Measurements from ENCODE around the gene FIGLA. TPM values are rescaled to one million over a fixed set of nuclear protein-coding genes. Genes with fewer than 3 reads are reported as not detected.

Gene FIGLA
- total and polyA plus RNA-seq, 2 donors (not counting 1 experiment from before 2014, with no cell fraction given), result not detected

DNA sequence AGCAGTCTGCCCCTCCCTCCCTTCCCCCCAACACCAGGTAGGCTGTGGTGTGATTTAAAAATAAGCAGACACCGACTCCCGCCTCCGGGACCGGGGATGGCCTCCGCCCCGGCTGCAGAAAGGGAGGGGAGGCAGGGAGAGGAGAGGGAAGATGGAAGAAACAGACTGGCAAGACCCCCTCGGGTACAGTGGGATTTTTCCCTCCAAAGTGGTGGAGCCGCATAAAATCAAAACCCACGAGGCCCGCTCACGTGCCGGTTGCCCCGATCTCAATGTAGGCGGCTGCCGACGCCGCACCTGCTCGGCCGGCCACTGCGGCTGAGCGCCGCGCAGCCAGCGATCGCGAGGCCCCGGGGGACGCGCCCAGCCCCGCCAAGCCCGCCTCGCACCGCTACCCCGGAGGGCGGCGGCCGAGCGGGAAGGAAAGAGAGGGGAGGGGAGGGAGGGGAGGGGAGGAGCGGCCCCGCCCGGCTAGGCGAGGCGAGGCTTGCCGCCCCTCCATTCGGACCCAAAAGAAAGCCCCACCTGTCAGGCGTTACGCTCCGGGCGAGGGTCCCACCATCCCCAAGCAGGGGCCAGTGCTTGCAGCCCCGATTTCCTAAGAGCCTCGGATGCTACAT lies 23.3 kb downstream of the FIGLA start:
- Histone ChIP-seq H3K4me3 (replicated peaks in 1 of 4; ENCODE audit: control extremely low read depth in 1 of 4, insufficient read depth in 1 of 4, low read depth in 3 of 4, low read length in 4 of 4) (peak overlapping the region in 1 of 4 experiments; percentile 46), H3K4me2 (ENCODE audit: extremely low read depth, insufficient read depth, low read length) (peak overlapping the region; percentile 68), H3K4me1 (ENCODE audit: control insufficient read depth, extremely low read depth, insufficient read depth, low read length) (no peaks in the 10 kb centered on the region), H3K79me2 (ENCODE audit: control insufficient read depth, insufficient read depth, low read length) (no peaks in the 10 kb centered on the region), H2AFZ (ENCODE audit: low read length) (no peak overlapping the region), H3K9ac (ENCODE audit: insufficient read depth, low read length) (no peak overlapping the region), H3K9me3 (ENCODE audit: control insufficient read depth, insufficient read depth, low read depth, low read length) (no peaks in the 10 kb centered on the region), H3K36me3 (ENCODE audit: control insufficient read depth, insufficient read depth, low read length) (no peaks in the 10 kb centered on the region), H3K27ac (ENCODE audit: insufficient read depth, low read length) (no peak overlapping the region), H3K27me3 (ENCODE audit: control insufficient read depth, insufficient read depth, low read length) (peaks cover 31% of the 10 kb centered on the region), H4K20me1 (ENCODE audit: control insufficient read depth, extremely low read depth, insufficient read depth, low read length) (no peaks in the 10 kb centered on the region)
- peak; percentile 85 for TF ChIP-seq EZH2 (IDR thresholded peaks at IDR 0.05; ENCODE audit: low read length, missing control alignments)
- TF ChIP-seq, protein P1, sequence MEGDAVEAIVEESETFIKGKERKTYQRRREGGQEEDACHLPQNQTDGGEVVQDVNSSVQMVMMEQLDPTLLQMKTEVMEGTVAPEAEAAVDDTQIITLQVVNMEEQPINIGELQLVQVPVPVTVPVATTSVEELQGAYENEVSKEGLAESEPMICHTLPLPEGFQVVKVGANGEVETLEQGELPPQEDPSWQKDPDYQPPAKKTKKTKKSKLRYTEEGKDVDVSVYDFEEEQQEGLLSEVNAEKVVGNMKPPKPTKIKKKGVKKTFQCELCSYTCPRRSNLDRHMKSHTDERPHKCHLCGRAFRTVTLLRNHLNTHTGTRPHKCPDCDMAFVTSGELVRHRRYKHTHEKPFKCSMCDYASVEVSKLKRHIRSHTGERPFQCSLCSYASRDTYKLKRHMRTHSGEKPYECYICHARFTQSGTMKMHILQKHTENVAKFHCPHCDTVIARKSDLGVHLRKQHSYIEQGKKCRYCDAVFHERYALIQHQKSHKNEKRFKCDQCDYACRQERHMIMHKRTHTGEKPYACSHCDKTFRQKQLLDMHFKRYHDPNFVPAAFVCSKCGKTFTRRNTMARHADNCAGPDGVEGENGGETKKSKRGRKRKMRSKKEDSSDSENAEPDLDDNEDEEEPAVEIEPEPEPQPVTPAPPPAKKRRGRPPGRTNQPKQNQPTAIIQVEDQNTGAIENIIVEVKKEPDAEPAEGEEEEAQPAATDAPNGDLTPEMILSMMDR (conservative IDR thresholded peaks at IDR 0.05 in 1 of 2, IDR thresholded peaks at IDR 0.05 in 1 of 2; ENCODE audit: low read depth in 1 of 2, low read length in 2 of 2), result no peak
- no peak for DNase-seq (ENCODE audit: low read depth in 2 of 2)

DNA sequence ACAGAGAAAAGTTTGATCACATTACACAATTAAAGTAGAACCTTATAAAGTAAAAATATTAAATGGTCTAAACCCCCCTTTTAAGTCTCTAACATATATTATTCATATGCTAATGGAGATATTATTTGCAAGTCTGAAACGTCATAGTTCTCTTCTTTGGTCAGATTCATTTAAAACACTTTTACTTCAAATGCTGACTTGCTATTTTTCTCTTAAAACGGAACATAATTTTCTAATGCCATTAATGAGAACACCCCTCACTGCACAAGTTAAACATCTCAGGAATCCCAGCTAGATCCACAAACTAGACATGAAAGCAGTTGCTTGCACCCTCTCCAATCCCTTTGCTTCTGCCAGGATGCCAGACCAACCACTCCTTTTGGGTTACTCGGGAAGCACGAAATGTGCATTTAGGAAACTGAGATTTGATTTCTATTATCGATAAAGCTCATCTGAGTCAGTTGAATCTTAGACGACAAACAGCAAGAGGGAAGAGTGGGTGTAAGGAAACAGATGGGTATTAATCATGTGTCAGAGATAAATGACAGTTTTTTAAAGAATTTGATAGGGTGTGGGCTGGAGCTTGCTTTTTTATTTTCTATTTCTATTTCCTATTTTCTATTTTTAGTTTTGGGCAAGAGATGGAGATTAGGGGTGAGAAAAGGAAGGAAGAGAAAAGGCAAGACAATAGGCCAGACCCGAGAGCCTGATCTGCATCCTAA lies 23.9 kb downstream of the FIGLA start:
- Histone ChIP-seq H3K36me3 (ENCODE audit: control insufficient read depth, insufficient read depth, low read length) (no peaks in the 10 kb centered on the region), H3K27ac (ENCODE audit: insufficient read depth, low read length) (no peak overlapping the region), H3K9me3 (ENCODE audit: control insufficient read depth, insufficient read depth, low read depth, low read length) (no peaks in the 10 kb centered on the region), H3K9ac (ENCODE audit: insufficient read depth, low read length) (no peak overlapping the region), H3K27me3 (ENCODE audit: control insufficient read depth, insufficient read depth, low read length) (peaks cover 31% of the 10 kb centered on the region), H3K4me1 (ENCODE audit: control insufficient read depth, extremely low read depth, insufficient read depth, low read length) (no peaks in the 10 kb centered on the region), H3K4me2 (ENCODE audit: extremely low read depth, insufficient read depth, low read length) (no peak overlapping the region), H4K20me1 (ENCODE audit: control insufficient read depth, extremely low read depth, insufficient read depth, low read length) (no peaks in the 10 kb centered on the region), H3K79me2 (ENCODE audit: control insufficient read depth, insufficient read depth, low read length) (no peaks in the 10 kb centered on the region), H2AFZ (ENCODE audit: low read length) (no peak overlapping the region), H3K4me3 (replicated peaks in 1 of 4; ENCODE audit: control extremely low read depth in 1 of 4, insufficient read depth in 1 of 4, low read depth in 3 of 4, low read length in 4 of 4) (peak overlapping the region in 1 of 4 experiments; percentile 34)
- no peak for TF ChIP-seq EZH2 (IDR thresholded peaks at IDR 0.05; ENCODE audit: low read length, missing control alignments)
- TF ChIP-seq, protein P1 (conservative IDR thresholded peaks at IDR 0.05 in 1 of 2, IDR thresholded peaks at IDR 0.05 in 1 of 2; ENCODE audit: low read depth in 1 of 2, low read length in 2 of 2), result no peak
- no peak for DNase-seq (ENCODE audit: low read depth in 2 of 2)

DNA sequence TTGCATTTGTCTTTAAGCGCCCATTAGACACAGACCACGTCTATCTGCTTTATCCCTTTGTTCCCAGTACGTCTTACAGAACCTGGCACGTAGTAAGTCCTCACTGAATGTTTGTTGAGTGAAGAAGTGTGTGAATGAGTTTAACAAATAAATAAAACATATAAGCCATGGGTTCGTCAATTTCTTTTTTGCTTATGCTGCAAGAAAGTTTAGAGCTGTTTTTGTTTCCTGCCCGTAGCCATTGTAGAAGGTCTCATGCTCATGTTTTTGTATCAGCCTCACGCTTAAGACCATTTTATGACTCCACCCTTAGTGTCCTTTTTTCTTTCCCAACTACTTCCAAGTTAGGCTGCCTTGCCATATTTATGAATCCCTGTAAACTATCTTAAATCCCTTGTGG lies 24.9 kb downstream of the FIGLA start:
- no peaks in the 10 kb centered on the region for H3K9me3 ChIP-seq (ENCODE audit: control insufficient read depth, insufficient read depth, low read depth, low read length)
- H3K9ac ChIP-seq (ENCODE audit: insufficient read depth, low read length), result no peak overlapping the region
- no peaks in the 10 kb centered on the region for H3K79me2 ChIP-seq (ENCODE audit: control insufficient read depth, insufficient read depth, low read length)
- H3K4me3 ChIP-seq (replicated peaks in 1 of 4; ENCODE audit: control extremely low read depth in 1 of 4, insufficient read depth in 1 of 4, low read depth in 3 of 4, low read length in 4 of 4), result no peak overlapping the region
- no peaks in the 10 kb centered on the region for H3K4me1 ChIP-seq (ENCODE audit: control insufficient read depth, extremely low read depth, insufficient read depth, low read length)
- DNase-seq (ENCODE audit: low read depth in 2 of 2), result no peak
- H3K27me3 ChIP-seq (ENCODE audit: control insufficient read depth, insufficient read depth, low read length), result peaks cover 29% of the 10 kb centered on the region
- no peaks in the 10 kb centered on the region for H3K36me3 ChIP-seq (ENCODE audit: control insufficient read depth, insufficient read depth, low read length)
- no peaks in the 10 kb centered on the region for H4K20me1 ChIP-seq (ENCODE audit: control insufficient read depth, extremely low read depth, insufficient read depth, low read length)
- no peak overlapping the region for H2AFZ ChIP-seq (ENCODE audit: low read length)
- H3K4me2 ChIP-seq (ENCODE audit: extremely low read depth, insufficient read depth, low read length), result no peak overlapping the region
- no peak overlapping the region for H3K27ac ChIP-seq (ENCODE audit: insufficient read depth, low read length)
- TF ChIP-seq EZH2 (IDR thresholded peaks at IDR 0.05; ENCODE audit: low read length, missing control alignments), result no peak
- TF ChIP-seq, protein P1 (conservative IDR thresholded peaks at IDR 0.05 in 1 of 2, IDR thresholded peaks at IDR 0.05 in 1 of 2; ENCODE audit: low read depth in 1 of 2, low read length in 2 of 2), result no peak
